Thoracic aorta (tissue), 2 donors: ENCODE results near the gene CACNA1E. TPM values are rescaled to one million over a fixed set of nuclear protein-coding genes. Genes with fewer than 3 reads are reported as not detected.

Source experiments
- ATAC-seq: fragments of 150-250 bp; one replicate; pipeline ENCODE4 v1.8.0; 2017; ENCODE audit warnings: low read depth; ENCODE audit not compliant: insufficient number of reproducible peaks, low FRiP score
- DNase-seq: peaks from one replicate; pipeline ENCODE4 v3.0.0-alpha.2; 2020; ENCODE audit warnings: low spot score
- H3K27ac ChIP-seq, 2 donors: fragments of 200-600 bp; sonication (generic); 1 replicate in 1 of 2; 2 replicates in 1 of 2; pipeline ENCODE4 v1.5.1; 2016; ENCODE audit warnings: mild to moderate bottlenecking in 2 of 2, moderate library complexity in 2 of 2
- H3K27me3 ChIP-seq: fragments of 200-600 bp; sonication (generic); replicated peaks from 2 replicates; pipeline ENCODE4 v1.6.0; 2016; ENCODE audit warnings: mild to moderate bottlenecking; ENCODE audit not compliant: insufficient read depth
- H3K36me3 ChIP-seq: fragments of 200-600 bp; sonication (generic); one replicate; pipeline ENCODE4 v1.5.1; 2016
- H3K4me1 ChIP-seq, 2 donors: fragments of 200-600 bp; sonication (generic); 1 replicate in 1 of 2; 2 replicates in 1 of 2; pipeline versions ENCODE4 v1.5.1 to v1.6.0; 2016; ENCODE audit warnings: low read depth in 2 of 2, mild to moderate bottlenecking in 1 of 2; ENCODE audit not compliant: control insufficient read depth in 1 of 2
- H3K4me3 ChIP-seq: fragments of 200-600 bp; sonication (generic); 2 replicates; pipeline ENCODE4 v1.5.1; 2016; ENCODE audit warnings: mild to moderate bottlenecking
- H3K9me3 ChIP-seq: fragments of 200-600 bp; sonication (generic); 2 replicates; pipeline ENCODE4 v1.5.1; 2016
- total RNA-seq, 2 donors: library from RNA; depleted of rRNA; stranded (reverse); fragments of >200 nt; gene quantifications; one replicate each; pipeline versions ENCODE4 v1.1.0 to v1.2.3, GENCODE V29; 2016
- TF ChIP-seq, protein P1 (sequence below): fragments of 200-600 bp; sonication (generic); IDR thresholded peaks from one replicate; pipeline ENCODE4 v1.5.1; 2019; ENCODE audit warnings: antibody characterized with exemption

The CACNA1E gene
- total RNA-seq, 2 donors from 2014 or later: not detected

DNA sequence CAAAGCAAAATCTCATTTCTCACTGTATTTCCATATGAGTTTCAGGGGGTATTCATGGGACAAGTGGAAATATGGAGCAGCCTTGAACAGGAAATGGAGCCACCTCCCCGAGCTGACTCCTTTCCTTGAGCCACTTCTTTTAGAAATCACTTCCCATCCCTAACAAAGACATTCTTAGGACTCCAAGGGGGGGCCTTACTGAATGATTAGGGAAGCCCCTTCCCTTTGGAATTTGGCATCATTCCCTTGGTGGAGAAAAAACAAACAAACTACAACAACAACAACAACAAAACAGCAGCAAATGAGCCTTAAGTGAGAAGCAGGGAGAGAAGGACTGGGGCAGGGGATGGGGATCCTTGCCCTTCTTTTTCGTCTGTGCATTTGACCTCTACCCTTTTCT, 299.9 kb downstream of the CACNA1E start:
- H3K9me3 ChIP-seq: no peaks in the 10 kb centered on the region
- TF ChIP-seq, protein P1, sequence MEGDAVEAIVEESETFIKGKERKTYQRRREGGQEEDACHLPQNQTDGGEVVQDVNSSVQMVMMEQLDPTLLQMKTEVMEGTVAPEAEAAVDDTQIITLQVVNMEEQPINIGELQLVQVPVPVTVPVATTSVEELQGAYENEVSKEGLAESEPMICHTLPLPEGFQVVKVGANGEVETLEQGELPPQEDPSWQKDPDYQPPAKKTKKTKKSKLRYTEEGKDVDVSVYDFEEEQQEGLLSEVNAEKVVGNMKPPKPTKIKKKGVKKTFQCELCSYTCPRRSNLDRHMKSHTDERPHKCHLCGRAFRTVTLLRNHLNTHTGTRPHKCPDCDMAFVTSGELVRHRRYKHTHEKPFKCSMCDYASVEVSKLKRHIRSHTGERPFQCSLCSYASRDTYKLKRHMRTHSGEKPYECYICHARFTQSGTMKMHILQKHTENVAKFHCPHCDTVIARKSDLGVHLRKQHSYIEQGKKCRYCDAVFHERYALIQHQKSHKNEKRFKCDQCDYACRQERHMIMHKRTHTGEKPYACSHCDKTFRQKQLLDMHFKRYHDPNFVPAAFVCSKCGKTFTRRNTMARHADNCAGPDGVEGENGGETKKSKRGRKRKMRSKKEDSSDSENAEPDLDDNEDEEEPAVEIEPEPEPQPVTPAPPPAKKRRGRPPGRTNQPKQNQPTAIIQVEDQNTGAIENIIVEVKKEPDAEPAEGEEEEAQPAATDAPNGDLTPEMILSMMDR: no peak

DNA sequence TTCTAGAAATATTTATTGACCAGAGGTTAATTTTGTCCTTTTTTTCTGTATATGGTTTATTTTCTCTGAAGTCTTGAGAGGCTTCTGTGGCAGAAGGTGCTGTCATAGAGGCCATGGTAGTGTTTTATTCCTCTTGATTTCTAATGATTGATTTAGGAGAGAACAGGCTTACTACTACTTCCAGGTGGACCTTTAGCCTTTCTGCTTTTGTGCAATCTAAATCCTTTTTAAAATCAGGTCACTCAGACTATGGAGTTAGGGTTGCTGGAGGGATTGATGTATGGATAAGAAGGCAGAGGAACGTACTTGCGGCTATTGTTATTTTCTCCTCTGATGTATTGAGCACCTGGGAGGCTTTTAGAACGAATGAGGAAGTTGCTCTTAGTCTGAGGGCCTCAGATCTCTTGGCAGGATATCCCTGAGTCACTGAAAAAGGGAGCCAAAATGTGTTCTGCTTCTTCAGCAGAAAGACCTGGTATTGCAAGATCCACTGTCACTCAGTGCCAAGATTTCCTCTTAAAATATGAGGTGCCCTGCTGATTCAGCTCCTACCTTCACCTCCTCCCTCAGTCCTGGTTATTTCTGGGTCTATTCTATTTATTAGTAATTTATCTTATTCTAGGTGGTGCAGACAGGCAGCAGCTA, 300.8 kb downstream of the CACNA1E start:
- no peak for DNase-seq
- H3K27ac ChIP-seq: no peak overlapping the region
- H3K4me3 ChIP-seq: no peak overlapping the region
- no peaks in the 10 kb centered on the region for H3K9me3 ChIP-seq
- TF ChIP-seq, protein P1: no peak
- no peaks in the 10 kb centered on the region for H3K36me3 ChIP-seq
- no peaks in the 10 kb centered on the region for H3K4me1 ChIP-seq
- no peak for ATAC-seq
- no peaks in the 10 kb centered on the region for H3K27me3 ChIP-seq

More for the DNA sequence above, 299.9 kb downstream of the CACNA1E start:
- H3K27ac ChIP-seq: no peak overlapping the region
- no peak for DNase-seq
- no peak overlapping the region for H3K4me3 ChIP-seq
- no peaks in the 10 kb centered on the region for H3K36me3 ChIP-seq
- H3K27me3 ChIP-seq: no peaks in the 10 kb centered on the region
- H3K4me1 ChIP-seq: no peaks in the 10 kb centered on the region
- ATAC-seq: no peak

DNA sequence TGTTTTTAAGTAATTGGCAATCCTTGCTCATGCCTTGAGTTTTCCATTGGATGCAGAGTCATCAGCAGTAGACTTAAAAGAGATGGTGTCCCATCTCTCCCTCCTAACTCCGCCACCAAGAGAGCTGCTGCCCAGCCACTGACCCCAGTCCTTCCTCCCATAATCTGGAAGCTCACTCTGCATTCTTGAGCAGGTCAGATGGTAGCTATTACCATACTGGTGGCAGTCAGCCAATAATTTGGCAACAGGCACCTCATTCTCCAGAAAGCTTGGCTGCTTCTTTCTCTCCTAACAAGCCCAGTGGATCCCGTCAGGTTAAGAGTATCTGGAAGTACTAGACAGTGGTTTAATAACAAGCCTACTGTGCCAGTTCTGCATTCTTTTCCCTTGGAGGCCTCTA, 306.1 kb downstream of the CACNA1E start:
- H3K9me3 ChIP-seq: no peaks in the 10 kb centered on the region
- DNase-seq: no peak
- H3K36me3 ChIP-seq: no peaks in the 10 kb centered on the region
- no peak overlapping the region for H3K27ac ChIP-seq
- no peaks in the 10 kb centered on the region for H3K4me1 ChIP-seq
- no peak overlapping the region for H3K4me3 ChIP-seq
- TF ChIP-seq, protein P1: no peak
- no peak for ATAC-seq
- H3K27me3 ChIP-seq: no peaks in the 10 kb centered on the region

DNA sequence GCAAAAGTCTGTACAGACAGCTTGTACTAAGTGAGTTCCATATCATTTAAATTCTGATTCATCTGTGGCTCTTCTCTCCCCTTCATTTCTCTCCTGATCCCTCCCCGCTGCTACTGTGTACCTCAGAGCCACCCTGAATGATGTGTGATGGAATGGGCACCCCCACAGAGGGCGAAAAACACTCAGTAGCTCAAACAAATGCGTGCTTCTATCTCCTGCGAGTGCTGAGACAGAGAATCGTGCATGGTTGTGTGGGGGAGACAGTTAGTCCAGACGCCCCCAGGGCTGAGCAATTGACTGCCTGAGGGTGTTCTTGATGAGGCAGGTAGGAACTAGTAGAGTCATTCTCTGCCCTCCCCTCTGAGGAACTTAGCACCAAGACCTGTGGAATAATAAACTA, 308.4 kb downstream of the CACNA1E start:
- TF ChIP-seq, protein P1: no peak
- H3K9me3 ChIP-seq: no peaks in the 10 kb centered on the region
- DNase-seq (no peak), ATAC-seq (no peak)
- H3K27ac ChIP-seq: no peak overlapping the region
- no peaks in the 10 kb centered on the region for H3K36me3 ChIP-seq
- no peaks in the 10 kb centered on the region for H3K4me1 ChIP-seq
- H3K27me3 ChIP-seq: no peaks in the 10 kb centered on the region
- no peak overlapping the region for H3K4me3 ChIP-seq

DNA sequence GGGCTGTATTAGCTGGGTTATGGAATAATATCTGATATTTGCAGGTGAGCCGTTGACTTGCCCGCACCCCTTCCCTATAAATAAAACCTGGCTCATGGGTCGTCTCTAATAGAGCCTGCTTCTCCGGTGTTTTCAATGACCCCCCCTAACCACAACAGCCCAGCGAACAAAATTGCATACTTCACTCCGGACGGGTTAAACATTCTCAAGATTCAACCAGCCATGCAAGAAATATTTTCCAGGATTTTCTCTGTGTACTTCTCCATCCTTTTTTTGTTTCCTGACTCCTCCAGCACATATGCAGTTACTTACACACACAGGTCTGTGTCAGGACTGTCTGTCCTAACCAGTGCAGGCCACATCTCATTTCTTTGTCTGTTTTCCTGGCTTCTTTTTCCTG, 310.5 kb downstream of the CACNA1E start:
- ATAC-seq (no peak), DNase-seq (no peak)
- Histone ChIP-seq H3K36me3 (no peaks in the 10 kb centered on the region), H3K4me1 (no peaks in the 10 kb centered on the region), H3K27ac (no peak overlapping the region), H3K27me3 (no peaks in the 10 kb centered on the region), H3K4me3 (no peak overlapping the region), H3K9me3 (no peaks in the 10 kb centered on the region)
- TF ChIP-seq, protein P1: no peak
